Calu3 (cell line): ENCODE measurements around the gene ABCA10. TPM values are rescaled to one million over a fixed set of nuclear protein-coding genes. Genes with fewer than 3 reads are reported as not detected.
"Not testable (repeated sequence)": the region's sequence is repeated elsewhere in the genome, so short reads cannot be mapped to it uniquely, and the experiment has no call there.

Source experiments
- BruUV-seq: library from RNA; stranded (reverse); fragments of 400-500 nt; replicated peaks from 2 replicates; lab custom pipeline; 2021; lab: Mats Ljungman, UMichigan
- CTCF ChIA-PET: fragments of 300-600 bp; sonication (Branson Sonifier 250); formaldehyde crosslinking; loops from one replicate; lab custom pipeline; 2022; ENCODE audit warnings: antibody characterized with exemption; lab: Charles Lee
- DNase-seq: peaks from one replicate; pipeline ENCODE4 v3.0.0; 2022
- H3K27ac Mint-ChIP-seq: one replicate; pipeline ENCODE4 v1.8.0; 2022; ENCODE audit warnings: mixed read lengths; ENCODE audit not compliant: unreplicated experiment
- H3K27me3 Mint-ChIP-seq: one replicate; pipeline ENCODE4 v1.8.0; 2022; ENCODE audit warnings: mixed read lengths; ENCODE audit not compliant: unreplicated experiment
- H3K36me3 Mint-ChIP-seq: one replicate; pipeline ENCODE4 v1.8.0; 2022; ENCODE audit warnings: mild to moderate bottlenecking, moderate library complexity, mixed read lengths; ENCODE audit not compliant: insufficient read depth, unreplicated experiment
- H3K4me1 Mint-ChIP-seq: one replicate; pipeline ENCODE4 v1.8.0; 2022; ENCODE audit warnings: mild to moderate bottlenecking, low read depth, mixed read lengths; ENCODE audit not compliant: unreplicated experiment
- H3K4me3 Mint-ChIP-seq: one replicate; pipeline ENCODE4 v1.8.0; 2022; ENCODE audit warnings: mild to moderate bottlenecking, low read depth, moderate library complexity, mixed read lengths; ENCODE audit not compliant: unreplicated experiment
- H3K9me3 Mint-ChIP-seq: one replicate; pipeline ENCODE4 v1.8.0; 2022; ENCODE audit warnings: low read depth, mixed read lengths; ENCODE audit not compliant: unreplicated experiment
- intact Hi-C: fragments of 100-400 bp; cut with micrococcal nuclease; formaldehyde crosslinking; loops from one replicate; pipeline ENCODE4 v1.10.0; 2022; ENCODE audit not compliant: unreplicated experiment
- total RNA-seq: library from RNA; stranded (reverse); gene quantifications from 2 replicates; pipeline ENCODE4 v1.2.3, GENCODE V29; 2022
- TF ChIP-seq, protein P1 (sequence below): fragments of 200-600 bp; IDR thresholded peaks from one replicate; pipeline ENCODE4 v1.8.0; 2022; ENCODE audit warnings: antibody characterized with exemption; ENCODE audit not compliant: unreplicated experiment

The ABCA10 gene
- total RNA-seq, 1 experiment from 2014 or later, result 0.28 TPM

DNA sequence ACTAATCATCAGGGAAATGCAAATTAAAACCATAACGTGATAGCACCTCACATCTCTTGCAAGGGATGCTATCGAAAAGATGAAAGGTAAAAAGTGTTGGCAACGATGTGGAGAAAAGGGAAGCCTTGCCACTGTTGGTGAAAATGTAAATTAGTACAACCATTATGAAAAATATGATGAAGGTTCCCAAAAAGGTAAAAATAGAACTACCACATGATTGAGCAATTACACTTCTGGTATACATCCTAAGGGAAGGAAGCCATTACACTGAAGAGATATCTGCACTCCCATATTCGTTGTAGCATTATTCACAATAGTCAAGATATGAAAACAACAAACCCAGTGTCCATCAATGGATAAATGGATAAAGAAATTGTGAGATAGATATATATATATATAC, 21.5 kb downstream of the ABCA10 start:
- no peaks in the 10 kb centered on the region for H3K27me3 Mint-ChIP-seq
- DNase-seq, result no peak
- H3K27ac Mint-ChIP-seq, result no peak overlapping the region
- intact Hi-C loops, result no loop called here
- H3K4me3 Mint-ChIP-seq, result no peak overlapping the region
- TF ChIP-seq, protein P1, sequence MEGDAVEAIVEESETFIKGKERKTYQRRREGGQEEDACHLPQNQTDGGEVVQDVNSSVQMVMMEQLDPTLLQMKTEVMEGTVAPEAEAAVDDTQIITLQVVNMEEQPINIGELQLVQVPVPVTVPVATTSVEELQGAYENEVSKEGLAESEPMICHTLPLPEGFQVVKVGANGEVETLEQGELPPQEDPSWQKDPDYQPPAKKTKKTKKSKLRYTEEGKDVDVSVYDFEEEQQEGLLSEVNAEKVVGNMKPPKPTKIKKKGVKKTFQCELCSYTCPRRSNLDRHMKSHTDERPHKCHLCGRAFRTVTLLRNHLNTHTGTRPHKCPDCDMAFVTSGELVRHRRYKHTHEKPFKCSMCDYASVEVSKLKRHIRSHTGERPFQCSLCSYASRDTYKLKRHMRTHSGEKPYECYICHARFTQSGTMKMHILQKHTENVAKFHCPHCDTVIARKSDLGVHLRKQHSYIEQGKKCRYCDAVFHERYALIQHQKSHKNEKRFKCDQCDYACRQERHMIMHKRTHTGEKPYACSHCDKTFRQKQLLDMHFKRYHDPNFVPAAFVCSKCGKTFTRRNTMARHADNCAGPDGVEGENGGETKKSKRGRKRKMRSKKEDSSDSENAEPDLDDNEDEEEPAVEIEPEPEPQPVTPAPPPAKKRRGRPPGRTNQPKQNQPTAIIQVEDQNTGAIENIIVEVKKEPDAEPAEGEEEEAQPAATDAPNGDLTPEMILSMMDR, result no peak
- no peaks in the 10 kb centered on the region for H3K4me1 Mint-ChIP-seq
- CTCF ChIA-PET, result no interaction called here
- H3K9me3 Mint-ChIP-seq, result peaks cover 2% of the 10 kb centered on the region
- no TSS peak for BruUV-seq
- H3K36me3 Mint-ChIP-seq, result no peaks in the 10 kb centered on the region

DNA sequence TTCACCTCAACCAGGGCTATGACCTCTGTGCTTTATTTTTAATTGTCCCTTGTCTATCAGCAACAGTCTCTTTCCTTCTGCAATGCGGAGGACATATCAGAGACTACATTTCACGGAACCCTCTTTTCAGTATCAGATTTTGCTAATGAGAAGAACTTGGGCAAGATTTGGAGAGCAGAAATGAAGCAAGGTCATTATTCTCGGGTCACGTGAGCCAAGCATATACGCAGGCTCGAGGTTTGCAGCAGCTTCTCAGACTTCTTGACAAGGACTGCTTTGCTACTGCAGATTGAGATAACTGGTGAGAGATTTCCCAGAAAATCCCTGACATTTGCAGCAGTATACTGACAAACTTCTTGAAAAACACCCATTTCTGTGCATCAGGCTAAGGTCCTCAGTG, 30.4 kb downstream of the ABCA10 start:
- intact Hi-C loops, result no loop called here
- no peaks in the 10 kb centered on the region for H3K9me3 Mint-ChIP-seq
- BruUV-seq, result no TSS peak
- no peak overlapping the region for H3K4me3 Mint-ChIP-seq
- CTCF ChIA-PET, result no interaction called here
- TF ChIP-seq, protein P1, result no peak
- no peaks in the 10 kb centered on the region for H3K4me1 Mint-ChIP-seq
- H3K27me3 Mint-ChIP-seq, result no peaks in the 10 kb centered on the region
- H3K36me3 Mint-ChIP-seq, result no peaks in the 10 kb centered on the region
- H3K27ac Mint-ChIP-seq, result no peak overlapping the region
- DNase-seq, result no peak

DNA sequence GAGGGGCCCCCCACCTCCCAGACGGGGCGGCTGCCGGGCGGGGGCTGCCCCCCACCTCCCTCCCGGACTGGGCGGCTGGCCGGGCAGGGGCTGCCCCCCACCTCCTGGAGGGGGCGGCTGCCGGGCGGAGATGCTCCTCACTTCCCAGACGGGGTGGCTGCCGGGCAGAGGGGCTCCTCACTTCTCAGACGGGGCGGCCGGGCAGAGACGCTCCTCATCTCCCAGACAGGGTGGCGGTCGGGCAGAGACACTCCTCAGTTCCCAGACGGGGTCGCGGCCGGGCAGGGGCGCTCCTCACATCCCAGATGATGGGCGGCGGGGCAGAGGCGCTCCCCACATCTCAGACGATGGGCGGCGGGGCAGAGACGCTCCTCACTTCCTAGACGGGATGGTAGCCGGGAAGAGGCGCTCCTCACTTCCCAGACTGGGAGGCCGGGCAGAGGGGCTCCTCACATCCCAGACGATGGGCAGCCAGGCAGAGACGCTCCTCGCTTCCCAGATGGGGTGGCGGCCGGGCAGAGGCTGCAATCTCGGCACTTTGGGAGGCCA, 32.4 kb downstream of the ABCA10 start:
- H3K9me3 Mint-ChIP-seq, BruUV-seq, H3K36me3 Mint-ChIP-seq, H3K27ac Mint-ChIP-seq, intact Hi-C loops, H3K4me1 Mint-ChIP-seq, DNase-seq, CTCF ChIA-PET, H3K4me3 Mint-ChIP-seq, H3K27me3 Mint-ChIP-seq: not testable (repeated sequence)

DNA sequence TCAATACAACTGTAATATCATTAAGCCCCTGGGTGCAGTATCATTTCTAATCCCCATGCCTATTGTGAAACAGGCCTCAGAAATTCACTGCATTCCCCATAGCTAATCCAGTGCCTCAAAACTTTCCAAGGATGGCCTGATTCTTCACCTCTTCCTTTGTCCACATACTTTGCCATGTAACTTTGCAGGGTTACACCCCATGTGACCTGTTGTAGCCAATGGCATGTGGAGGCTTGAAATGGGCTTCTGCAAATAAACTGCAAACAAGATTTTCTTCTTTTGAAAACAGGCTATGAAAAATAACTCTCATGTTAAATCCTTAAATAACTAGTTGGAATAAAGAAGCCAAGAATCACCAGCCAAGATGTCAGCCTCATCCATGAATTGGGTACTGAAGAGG, 35.9 kb downstream of the ABCA10 start:
- Mint-ChIP-seq H3K27me3 (no peaks in the 10 kb centered on the region), H3K4me3 (no peak overlapping the region), H3K9me3 (no peaks in the 10 kb centered on the region), H3K4me1 (no peaks in the 10 kb centered on the region), H3K27ac (no peak overlapping the region), H3K36me3 (no peaks in the 10 kb centered on the region)
- no TSS peak for BruUV-seq
- TF ChIP-seq, protein P1, result no peak
- intact Hi-C loops, result no loop called here
- CTCF ChIA-PET, result no interaction called here
- DNase-seq, result no peak

DNA sequence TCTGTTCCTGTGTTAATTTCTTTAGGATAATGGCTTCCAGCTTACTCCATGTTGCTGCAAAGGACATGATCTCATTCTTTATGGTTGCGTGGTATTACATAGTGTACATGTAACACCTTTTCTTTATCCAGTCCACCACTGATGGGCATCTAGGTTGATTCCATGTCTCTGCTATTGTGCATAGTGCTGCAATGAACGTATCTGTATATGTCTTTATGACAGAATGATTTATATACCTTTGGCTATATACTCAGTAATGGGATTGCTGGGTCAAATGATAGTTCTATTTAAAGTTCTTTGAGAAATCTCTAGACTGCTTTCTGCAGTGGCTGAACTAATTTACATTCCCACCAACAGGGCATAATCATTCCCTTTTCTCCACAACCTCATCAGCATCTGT, 39.8 kb downstream of the ABCA10 start:
- H3K27me3 Mint-ChIP-seq, result no peaks in the 10 kb centered on the region
- intact Hi-C loops, result no loop called here

More for the DNA sequence above, 39.8 kb downstream of the ABCA10 start:
- BruUV-seq, result no TSS peak
- TF ChIP-seq, protein P1, result no peak
- CTCF ChIA-PET, result no interaction called here
- H3K9me3 Mint-ChIP-seq, result no peaks in the 10 kb centered on the region
- H3K27ac Mint-ChIP-seq, result no peak overlapping the region
- DNase-seq, result no peak
- no peak overlapping the region for H3K4me3 Mint-ChIP-seq
- no peaks in the 10 kb centered on the region for H3K36me3 Mint-ChIP-seq
- H3K4me1 Mint-ChIP-seq, result no peaks in the 10 kb centered on the region
